GM18909 (cell line): ENCODE results near the gene COX15.
"Not testable (repeated sequence)": the region's sequence is repeated elsewhere in the genome, so short reads cannot be mapped to it uniquely, and the experiment has no call there.

Experiments used
- ATAC-seq: cut with Tn5 transposase; IDR thresholded peaks from one replicate; pipeline ENCODE4 v1.9.1; 2021; ENCODE audit warnings: mild to moderate bottlenecking; ENCODE audit not compliant: unreplicated experiment, poor library complexity

COX15 gene

GRCh38 chr10:99732033-99732842, at the start of gene COX15, which contains the start of gene CUTC:
TSS of gene COX15 (minus strand) at chr10:99732127. CDS start at chr10:99732049, 78 bp downstream.
TSS of gene CUTC (plus strand) at chr10:99732234. CDS start at chr10:99732349, 115 bp downstream.
- peak; percentile 88 for ATAC-seq

- no peak for ATAC-seq
Measured at GRCh38 chr10:99779335-99779734, 47.4 kb upstream of the COX15 start.

GRCh38 chr10:99777918-99778714, 46.2 kb upstream of the COX15 start:
- no peak for ATAC-seq

- ATAC-seq: no peak
Measured at GRCh38 chr10:99775850-99776249, 43.9 kb upstream of the COX15 start.

- no peak for ATAC-seq
Measured at GRCh38 chr10:99770408-99771045, 38.6 kb upstream of the COX15 start.

- ATAC-seq: no peak
Measured at GRCh38 chr10:99769706-99770105, 37.8 kb upstream of the COX15 start.

- ATAC-seq: no peak
Measured at GRCh38 chr10:99768556-99768955, 36.6 kb upstream of the COX15 start.

- ATAC-seq: no peak
Measured at GRCh38 chr10:99767901-99768300, 36.0 kb upstream of the COX15 start.

GRCh38 chr10:99766302-99766681, 34.4 kb upstream of the COX15 start:
- peak; percentile 75 for ATAC-seq

GRCh38 chr10:99765672-99766301, 33.9 kb upstream of the COX15 start:
- ATAC-seq: peak; percentile 36

GRCh38 chr10:99761365-99761764, 29.4 kb upstream of the COX15 start:
- ATAC-seq: no peak

- ATAC-seq: no peak
Measured at GRCh38 chr10:99760321-99760720, 28.4 kb upstream of the COX15 start.

- no peak for ATAC-seq
Measured at GRCh38 chr10:99758211-99758891, 26.4 kb upstream of the COX15 start.

GRCh38 chr10:99756159-99756558, 24.2 kb upstream of the COX15 start:
- no peak for ATAC-seq

- no peak for ATAC-seq
Measured at GRCh38 chr10:99754670-99755069, 22.7 kb upstream of the COX15 start.

GRCh38 chr10:99750641-99751040, 18.7 kb upstream of the COX15 start:
- no peak for ATAC-seq

- ATAC-seq: no peak
Measured at GRCh38 chr10:99748823-99749451, 17.0 kb upstream of the COX15 start.

GRCh38 chr10:99746166-99746565, 14.2 kb upstream of the COX15 start:
- not testable (repeated sequence) for ATAC-seq

- ATAC-seq: no peak
Measured at GRCh38 chr10:99743841-99744240, 11.9 kb upstream of the COX15 start.
